Cortex of kidney (tissue), 1 donor: ENCODE measurements around the gene CA4.
"Not testable (repeated sequence)": the region's sequence is repeated elsewhere in the genome, so short reads cannot be mapped to it uniquely, and the experiment has no call there.

ENCODE experiments used
- DNase-seq: peaks from one replicate; lab custom pipeline; 2025; lab: John Stamatoyannopoulos, UW

The CA4 gene

GRCh38 chr17:60176763-60177162, 27.0 kb downstream of the CA4 start:
- DNase-seq, result not testable (repeated sequence)

- DNase-seq, result not testable (repeated sequence)
These were observed 28.4 kb downstream of the CA4 start for GRCh38 chr17:60178180-60178579.

GRCh38 chr17:60180380-60180779, 30.6 kb downstream of the CA4 start:
- not testable (repeated sequence) for DNase-seq

GRCh38 chr17:60186372-60186771, 36.6 kb downstream of the CA4 start:
- not testable (repeated sequence) for DNase-seq

GRCh38 chr17:60186846-60187745, 37.3 kb downstream of the CA4 start:
- not testable (repeated sequence) for DNase-seq

- no peak for DNase-seq
These were observed 39.0 kb downstream of the CA4 start for GRCh38 chr17:60188759-60189158.

GRCh38 chr17:60190032-60190431, 40.3 kb downstream of the CA4 start:
- DNase-seq, result not testable (repeated sequence)

GRCh38 chr17:60193032-60193431, 43.3 kb downstream of the CA4 start:
- not testable (repeated sequence) for DNase-seq

- no peak for DNase-seq
These were observed 43.7 kb downstream of the CA4 start for GRCh38 chr17:60193482-60193881.

GRCh38 chr17:60194141-60194540, 44.4 kb downstream of the CA4 start:
- not testable (repeated sequence) for DNase-seq

- DNase-seq, result not testable (repeated sequence)
These were observed 48.9 kb downstream of the CA4 start for GRCh38 chr17:60198630-60199029.

GRCh38 chr17:60205782-60206181, 56.0 kb downstream of the CA4 start:
- DNase-seq, result not testable (repeated sequence)

- not testable (repeated sequence) for DNase-seq
These were observed 58.5 kb downstream of the CA4 start for GRCh38 chr17:60208302-60208701.
